Measurements from ENCODE around the gene PPP1R17. TPM values are rescaled to one million over a fixed set of nuclear protein-coding genes. Genes with fewer than 3 reads are reported as not detected.

The PPP1R17 gene
- total RNA-seq, 3 donors from 2014 or later, result not detected

DNA sequence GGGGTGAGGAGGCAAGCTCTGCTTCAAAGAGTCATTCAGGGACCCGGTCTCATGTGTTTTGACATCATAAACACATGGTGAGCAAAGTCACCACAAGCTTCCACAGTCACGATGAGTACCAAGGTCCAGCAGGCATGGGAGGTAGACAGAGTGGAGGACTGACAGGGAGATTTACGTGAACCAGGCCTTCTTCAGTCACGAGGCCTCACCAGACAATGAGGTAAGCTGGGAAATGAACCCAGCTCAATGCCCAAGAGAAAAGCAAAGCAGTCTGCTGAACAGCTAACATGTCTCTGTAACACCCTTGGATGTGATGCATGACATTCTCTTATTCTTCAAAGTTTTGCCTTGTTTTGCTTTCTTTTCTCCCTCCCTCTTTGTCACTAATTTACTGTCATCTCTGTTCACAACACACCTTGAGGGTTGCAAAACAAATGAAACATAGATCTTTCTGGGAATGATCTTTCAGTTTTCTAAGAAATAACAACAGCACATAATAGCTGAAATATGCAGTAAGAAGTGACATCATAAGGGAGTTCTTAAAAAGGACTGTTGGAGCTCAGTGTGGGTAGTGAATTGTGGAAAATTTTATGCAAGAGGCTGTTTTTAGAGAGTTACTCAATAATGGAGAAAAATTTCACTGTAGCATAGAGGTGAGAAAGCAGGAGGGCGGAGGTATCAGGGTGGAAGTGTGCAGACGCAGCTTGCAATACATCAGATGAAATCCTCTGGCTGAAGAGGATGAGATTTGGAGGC is 9.0 kb downstream of the PPP1R17 start:
- Histone ChIP-seq H3K36me3 (no peaks in the 10 kb centered on the region), H3K4me1 (no peaks in the 10 kb centered on the region), H3K27me3 (no peaks in the 10 kb centered on the region), H3K27ac (peak overlapping the region in 1 of 2 donors; percentile 69), H3K4me3 (no peak overlapping the region), H3K9me3 (no peaks in the 10 kb centered on the region)
- TF ChIP-seq, protein P1, sequence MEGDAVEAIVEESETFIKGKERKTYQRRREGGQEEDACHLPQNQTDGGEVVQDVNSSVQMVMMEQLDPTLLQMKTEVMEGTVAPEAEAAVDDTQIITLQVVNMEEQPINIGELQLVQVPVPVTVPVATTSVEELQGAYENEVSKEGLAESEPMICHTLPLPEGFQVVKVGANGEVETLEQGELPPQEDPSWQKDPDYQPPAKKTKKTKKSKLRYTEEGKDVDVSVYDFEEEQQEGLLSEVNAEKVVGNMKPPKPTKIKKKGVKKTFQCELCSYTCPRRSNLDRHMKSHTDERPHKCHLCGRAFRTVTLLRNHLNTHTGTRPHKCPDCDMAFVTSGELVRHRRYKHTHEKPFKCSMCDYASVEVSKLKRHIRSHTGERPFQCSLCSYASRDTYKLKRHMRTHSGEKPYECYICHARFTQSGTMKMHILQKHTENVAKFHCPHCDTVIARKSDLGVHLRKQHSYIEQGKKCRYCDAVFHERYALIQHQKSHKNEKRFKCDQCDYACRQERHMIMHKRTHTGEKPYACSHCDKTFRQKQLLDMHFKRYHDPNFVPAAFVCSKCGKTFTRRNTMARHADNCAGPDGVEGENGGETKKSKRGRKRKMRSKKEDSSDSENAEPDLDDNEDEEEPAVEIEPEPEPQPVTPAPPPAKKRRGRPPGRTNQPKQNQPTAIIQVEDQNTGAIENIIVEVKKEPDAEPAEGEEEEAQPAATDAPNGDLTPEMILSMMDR (IDR thresholded peaks at IDR 0.05), result no peak
- TF ChIP-seq POLR2AphosphoS5 (IDR thresholded peaks at IDR 0.05) (no peak), POLR2A (IDR thresholded peaks at IDR 0.05) (no peak)
- DNase-seq (ENCODE audit: low spot score in 2 of 2), result no peak
- intact Hi-C loops (cut with DNase I; ENCODE audit: low total_unique reads), result no loop called here

DNA sequence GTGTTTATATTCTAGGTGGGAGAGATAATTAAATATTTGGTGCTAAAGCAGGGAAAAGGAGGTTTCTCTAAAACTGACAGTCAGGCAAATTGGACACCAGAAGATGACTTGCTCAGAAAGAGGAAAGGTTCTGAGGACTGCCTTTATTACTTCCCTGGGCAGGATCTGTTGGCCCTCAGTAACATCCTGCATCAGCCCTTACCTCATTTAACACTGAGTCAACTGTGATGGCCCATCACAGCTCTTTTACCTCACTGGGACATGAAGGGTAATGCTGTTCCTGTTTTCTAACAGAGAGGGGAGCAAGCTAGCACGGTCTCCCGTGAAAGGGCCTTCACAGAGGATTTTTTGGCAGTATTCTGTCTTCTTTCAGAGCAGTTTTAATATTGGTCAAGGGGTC is 12.0 kb downstream of the PPP1R17 start:
- H3K27me3 ChIP-seq, result no peaks in the 10 kb centered on the region
- intact Hi-C loops (cut with DNase I; ENCODE audit: low total_unique reads), result no loop called here
- no peaks in the 10 kb centered on the region for H3K36me3 ChIP-seq
- no peaks in the 10 kb centered on the region for H3K9me3 ChIP-seq
- no peak for DNase-seq (ENCODE audit: low spot score in 2 of 2)
- no peak overlapping the region for H3K27ac ChIP-seq
- no peak overlapping the region for H3K4me3 ChIP-seq
- H3K4me1 ChIP-seq, result no peaks in the 10 kb centered on the region
- TF ChIP-seq POLR2AphosphoS5 (IDR thresholded peaks at IDR 0.05), result no peak
- TF ChIP-seq, protein P1 (IDR thresholded peaks at IDR 0.05), result no peak
- no peak for TF ChIP-seq POLR2A (IDR thresholded peaks at IDR 0.05)

DNA sequence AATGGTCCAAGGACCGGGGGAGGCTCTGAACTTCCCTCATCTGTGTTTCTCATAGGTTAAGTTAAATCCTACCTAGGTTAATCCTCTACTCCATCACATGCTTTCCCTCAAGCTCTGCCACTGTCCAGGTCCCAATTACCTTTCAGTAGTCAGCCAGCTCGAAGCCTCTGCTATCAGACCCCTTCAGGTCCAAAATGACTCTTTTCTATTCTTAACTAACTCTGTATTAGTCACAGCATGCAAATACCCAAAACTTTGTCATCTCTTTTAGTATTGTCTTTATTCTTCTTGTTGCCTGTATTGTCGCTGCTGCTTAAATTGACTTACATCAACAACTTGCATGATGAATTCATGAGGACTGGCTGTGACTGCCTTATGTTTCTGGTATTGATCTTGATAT is 15.3 kb downstream of the PPP1R17 start:
- H3K9me3 ChIP-seq, result no peaks in the 10 kb centered on the region

DNA sequence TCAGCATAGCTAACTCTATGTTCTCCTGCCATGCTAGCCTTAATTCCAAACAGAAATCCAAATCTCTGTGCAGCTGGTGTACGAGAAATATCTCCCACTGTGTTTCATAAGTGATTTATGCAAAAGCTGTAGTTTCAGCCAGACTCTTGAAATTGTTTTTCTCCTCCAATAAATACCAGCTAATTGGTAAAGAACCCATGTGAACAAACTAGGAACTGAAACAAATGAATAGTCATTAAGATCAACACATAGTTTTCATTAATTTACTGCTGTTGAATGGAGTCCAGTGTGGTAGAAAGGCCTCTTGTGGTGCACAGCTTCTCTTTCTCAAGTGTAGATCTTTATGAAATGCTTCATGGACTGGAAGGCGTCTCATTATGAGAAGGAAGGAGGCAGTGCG is 18.4 kb downstream of the PPP1R17 start:
- Histone ChIP-seq H3K27me3 (no peaks in the 10 kb centered on the region), H3K4me3 (no peak overlapping the region), H3K4me1 (no peaks in the 10 kb centered on the region), H3K36me3 (no peaks in the 10 kb centered on the region), H3K9me3 (no peaks in the 10 kb centered on the region), H3K27ac (no peak overlapping the region)
- no peak for DNase-seq (ENCODE audit: low spot score in 2 of 2)
- intact Hi-C loops (cut with DNase I; ENCODE audit: low total_unique reads), result no loop called here
- TF ChIP-seq, protein P1 (IDR thresholded peaks at IDR 0.05), result no peak
- TF ChIP-seq POLR2AphosphoS5 (IDR thresholded peaks at IDR 0.05) (no peak), POLR2A (IDR thresholded peaks at IDR 0.05) (no peak)

More for the DNA sequence above, 15.3 kb downstream of the PPP1R17 start:
- Histone ChIP-seq H3K4me3 (no peak overlapping the region), H3K27me3 (no peaks in the 10 kb centered on the region), H3K4me1 (no peaks in the 10 kb centered on the region), H3K27ac (no peak overlapping the region), H3K36me3 (no peaks in the 10 kb centered on the region)
- TF ChIP-seq, protein P1 (IDR thresholded peaks at IDR 0.05), result no peak
- intact Hi-C loops (cut with DNase I; ENCODE audit: low total_unique reads), result no loop called here
- no peak for DNase-seq (ENCODE audit: low spot score in 2 of 2)

DNA sequence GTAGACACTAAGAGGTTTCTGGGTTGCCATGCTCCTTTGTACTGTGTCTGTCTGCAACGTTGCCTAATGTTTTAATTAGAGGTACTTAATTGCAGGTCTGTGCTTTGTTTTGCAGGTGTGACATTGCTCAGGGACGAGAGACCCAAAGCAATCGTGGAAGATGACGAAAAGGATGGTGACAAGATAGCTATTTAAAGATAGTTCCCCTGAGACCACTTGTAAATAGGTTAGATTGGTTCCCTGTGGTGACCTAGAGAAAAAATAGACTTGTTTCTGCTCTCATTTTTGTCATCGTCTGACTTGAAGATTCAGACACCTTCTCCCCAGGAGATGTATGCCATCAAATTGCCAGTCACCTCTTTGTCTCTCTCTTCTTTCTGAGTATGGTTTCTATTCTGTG is 20.1 kb downstream of the PPP1R17 start:
- no peak overlapping the region for H3K4me3 ChIP-seq
- no peaks in the 10 kb centered on the region for H3K4me1 ChIP-seq
- TF ChIP-seq POLR2A (IDR thresholded peaks at IDR 0.05), result no peak
- no peak for TF ChIP-seq POLR2AphosphoS5 (IDR thresholded peaks at IDR 0.05)
- TF ChIP-seq, protein P1 (IDR thresholded peaks at IDR 0.05), result no peak
- H3K27ac ChIP-seq, result no peak overlapping the region
- H3K9me3 ChIP-seq, result no peaks in the 10 kb centered on the region
- no peak for DNase-seq (ENCODE audit: low spot score in 2 of 2)
- no peaks in the 10 kb centered on the region for H3K36me3 ChIP-seq
- intact Hi-C loops (cut with DNase I; ENCODE audit: low total_unique reads), result no loop called here
- H3K27me3 ChIP-seq, result no peaks in the 10 kb centered on the region

Data from breast epithelium (tissue), 4 donors.